ENCODE results near the gene HIC1.

DNA sequence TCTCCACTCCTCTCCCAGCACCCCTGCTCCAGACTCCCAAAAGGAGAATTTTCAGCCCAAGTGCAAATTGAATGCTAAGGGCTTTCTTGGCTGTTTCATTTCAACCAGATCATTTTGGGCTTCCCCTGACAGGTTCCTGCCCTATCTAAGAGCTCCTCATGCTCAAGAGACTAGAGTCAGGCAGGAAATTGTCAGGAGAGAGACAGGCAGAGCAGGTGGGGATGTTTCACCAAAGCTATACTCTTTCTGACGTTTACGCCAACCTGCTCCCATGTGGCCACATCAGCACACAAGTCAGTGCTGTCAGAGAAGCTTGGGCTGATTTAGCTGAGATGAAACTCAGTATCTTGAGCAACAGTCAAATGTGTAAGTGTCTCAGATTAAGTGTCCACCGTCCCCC is 31.4 kb downstream of the HIC1 start:
- TF ChIP-seq, protein P1, sequence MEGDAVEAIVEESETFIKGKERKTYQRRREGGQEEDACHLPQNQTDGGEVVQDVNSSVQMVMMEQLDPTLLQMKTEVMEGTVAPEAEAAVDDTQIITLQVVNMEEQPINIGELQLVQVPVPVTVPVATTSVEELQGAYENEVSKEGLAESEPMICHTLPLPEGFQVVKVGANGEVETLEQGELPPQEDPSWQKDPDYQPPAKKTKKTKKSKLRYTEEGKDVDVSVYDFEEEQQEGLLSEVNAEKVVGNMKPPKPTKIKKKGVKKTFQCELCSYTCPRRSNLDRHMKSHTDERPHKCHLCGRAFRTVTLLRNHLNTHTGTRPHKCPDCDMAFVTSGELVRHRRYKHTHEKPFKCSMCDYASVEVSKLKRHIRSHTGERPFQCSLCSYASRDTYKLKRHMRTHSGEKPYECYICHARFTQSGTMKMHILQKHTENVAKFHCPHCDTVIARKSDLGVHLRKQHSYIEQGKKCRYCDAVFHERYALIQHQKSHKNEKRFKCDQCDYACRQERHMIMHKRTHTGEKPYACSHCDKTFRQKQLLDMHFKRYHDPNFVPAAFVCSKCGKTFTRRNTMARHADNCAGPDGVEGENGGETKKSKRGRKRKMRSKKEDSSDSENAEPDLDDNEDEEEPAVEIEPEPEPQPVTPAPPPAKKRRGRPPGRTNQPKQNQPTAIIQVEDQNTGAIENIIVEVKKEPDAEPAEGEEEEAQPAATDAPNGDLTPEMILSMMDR (IDR thresholded peaks at IDR 0.05), result no peak
- no peak for TF ChIP-seq POLR2AphosphoS5 (IDR thresholded peaks at IDR 0.05)
